ENCODE data around the gene AQP12B. TPM values are rescaled to one million over a fixed set of nuclear protein-coding genes. Genes with fewer than 3 reads are reported as not detected.
"Not testable (repeated sequence)": the region's sequence is repeated elsewhere in the genome, so short reads cannot be mapped to it uniquely, and the experiment has no call there.

AQP12B gene
- total RNA-seq, result not detected
- polyA plus RNA-seq (ENCODE audit: insufficient read length in 6 of 6), result under 1 TPM in 1 of 6 donors, not detected in 5; 0.14 TPM
- long read RNA-seq, donor 1, result 0 reads
- long read RNA-seq, donor 2, result 0 reads
- long read RNA-seq, donor 3, result 0 reads
- long read RNA-seq, donor 4, result 0 reads
- long read RNA-seq, donor 5, result 0 reads
- long read RNA-seq, donor 6, result 0 reads
- long read RNA-seq, donor 7, result 0 reads
- long read RNA-seq, donor 8, result 0 reads
- long read RNA-seq, donor 9, result 0 reads
- long read RNA-seq, donor 10, result 0 reads
- long read RNA-seq, donor 11, result 0 reads
- long read RNA-seq, donor 12, result 0 reads

GRCh38 chr2:240682431-240683224 is at the start of gene AQP12B:
Gene AQP12B (minus strand): TSS chr2:240682885. CDS start chr2:240682837, 48 bp downstream.
- H3K9me3 ChIP-seq; intact Hi-C loops (cut with DNase I); H3K4me3 ChIP-seq; H3K4me1 ChIP-seq; H3K36me3 ChIP-seq; H3K27ac ChIP-seq; ATAC-seq: not testable (repeated sequence)
- peak in 1 of 4 donors; percentile 79 for DNase-seq
- H3K27me3 ChIP-seq, result peaks cover 0 to 10% of the 10 kb centered on the region in 2 donors

- no peak for TF ChIP-seq CTCF (IDR thresholded peaks at IDR 0.05)
- Histone ChIP-seq H3K36me3 (no peaks in the 10 kb centered on the region), H3K4me3 (no peak overlapping the region), H3K4me1 (no peaks in the 10 kb centered on the region), H3K9me3 (no peaks in the 10 kb centered on the region), H3K27ac (no peak overlapping the region), H3K27me3 (peaks cover 0 to 30% of the 10 kb centered on the region in 2 donors)
- intact Hi-C loops (cut with DNase I), result no loop called here
- ATAC-seq (no peak), DNase-seq (no peak)
These were observed 49.5 kb upstream of the AQP12B start for GRCh38 chr2:240732184-240732583.

- ATAC-seq (no peak), DNase-seq (peak in 3 of 4 donors; percentile 37 to 70 (median 40))
- H3K27me3 ChIP-seq, result peaks cover 0 to 21% of the 10 kb centered on the region in 2 donors
- no peaks in the 10 kb centered on the region for H3K9me3 ChIP-seq
- intact Hi-C loops (cut with DNase I), result no loop called here
- TF ChIP-seq CTCF (IDR thresholded peaks at IDR 0.05), result no peak
- H3K4me3 ChIP-seq, result no peak overlapping the region
- H3K4me1 ChIP-seq, result no peaks in the 10 kb centered on the region
- H3K27ac ChIP-seq, result no peak overlapping the region
- no peaks in the 10 kb centered on the region for H3K36me3 ChIP-seq
These were observed 48.5 kb upstream of the AQP12B start for GRCh38 chr2:240731178-240731545.

GRCh38 chr2:240730501-240731177 is 48.0 kb upstream of the AQP12B start:
- no peak for TF ChIP-seq CTCF (IDR thresholded peaks at IDR 0.05)
- Histone ChIP-seq H3K4me3 (no peak overlapping the region), H3K36me3 (no peaks in the 10 kb centered on the region), H3K27me3 (peaks cover 0 to 19% of the 10 kb centered on the region in 2 donors), H3K4me1 (no peaks in the 10 kb centered on the region), H3K27ac (no peak overlapping the region), H3K9me3 (no peaks in the 10 kb centered on the region)
- no peak for ATAC-seq
- peak in 1 of 4 donors; percentile 41 for DNase-seq
- intact Hi-C loops (cut with DNase I), result no loop called here

GRCh38 chr2:240728827-240729226 is 46.1 kb upstream of the AQP12B start:
- no peak overlapping the region for H3K27ac ChIP-seq
- TF ChIP-seq CTCF (IDR thresholded peaks at IDR 0.05), result no peak
- peaks cover 0 to 19% of the 10 kb centered on the region in 2 donors for H3K27me3 ChIP-seq
- H3K36me3 ChIP-seq, result no peaks in the 10 kb centered on the region
- no peak overlapping the region for H3K4me3 ChIP-seq
- ATAC-seq, result no peak
- DNase-seq, result no peak
- intact Hi-C loops (cut with DNase I), result no loop called here
- H3K9me3 ChIP-seq, result no peaks in the 10 kb centered on the region
- no peaks in the 10 kb centered on the region for H3K4me1 ChIP-seq
